Adrenal gland (tissue), 12 donors: ENCODE measurements around the gene PRUNE1. TPM values are rescaled to one million over a fixed set of nuclear protein-coding genes. Genes with fewer than 3 reads are reported as not detected.

Experiments used
- DNase-seq, 7 donors: peaks; one replicate each; pipeline ENCODE4 v3.0.0-alpha.2; 2019 to 2020
- H3K27ac ChIP-seq, 5 donors: fragments of 200-600 bp; sonication (generic) in 4 of 5; 1 replicate in 3 of 5; 2 replicates in 2 of 5; pipeline versions ENCODE4 v1.5.1 to v1.8.0; 2016 to 2020; ENCODE audit warnings: mild to moderate bottlenecking in 1 of 5
- H3K27me3 ChIP-seq: fragments of 200-600 bp; 2 replicates; pipeline ENCODE4 v1.8.0; 2021
- H3K36me3 ChIP-seq, 2 donors: fragments of 200-600 bp; replicated peaks in 1 of 2; 1 replicate in 1 of 2; 2 replicates in 1 of 2; pipeline versions ENCODE4 v1.5.1 to v1.8.0; 2018 to 2022
- H3K4me1 ChIP-seq, 2 donors: fragments of 200-600 bp; replicated peaks in 1 of 2; 1 replicate in 1 of 2; 2 replicates in 1 of 2; pipeline versions ENCODE4 v1.5.1 to v1.8.0; 2018 to 2021
- H3K4me3 ChIP-seq, 4 donors: fragments of 200-600 bp; sonication (generic) in 3 of 4; one replicate each; pipeline ENCODE4 v1.5.1; 2016 to 2018
- H3K9me3 ChIP-seq, 3 donors: fragments of 200-600 bp; sonication (generic) in 1 of 3; replicated peaks in 1 of 3; 1 replicate in 2 of 3; 2 replicates in 1 of 3; pipeline versions ENCODE4 v1.5.1 to v1.8.0; 2016 to 2021
- CTCF ChIP-seq, 6 experiments: fragments of 450-650 bp in 4 of 6; fragments of 200-600 bp in 2 of 6; sonication (generic) in 1 of 6; IDR thresholded peaks; 1 replicate in 5 of 6; 2 replicates in 1 of 6; pipeline versions ENCODE4 v1.5.1 to v1.8.0; 2016 to 2021; ENCODE audit warnings: antibody characterized with exemption in 6 of 6, mild to moderate bottlenecking in 2 of 6, moderate library complexity in 1 of 6
- POLR2A ChIP-seq, 2 donors: fragments of 450-650 bp; IDR thresholded peaks; one replicate each; pipeline ENCODE4 v1.6.1; 2017; ENCODE audit warnings: antibody characterized with exemption in 2 of 2, mild to moderate bottlenecking in 2 of 2, moderate library complexity in 1 of 2
- WGBS, 4 donors: extraction: QIAGEN DNeasy Blood & Tissue Kit in 2 of 4; methylation state at CpG; one replicate each; pipeline versions ENCODE4 v1.1.5 to v1.1.7; 2013 to 2017; 5-methylcytosine and 5-hydroxymethylcytosine counted together
- intact Hi-C, 2 donors: fragments of 100-400 bp; cut with DNase I; formaldehyde crosslinking; loops; one replicate each; pipeline versions ENCODE4 v1.14.1 to v1.15.0; 2022 to 2023
- polyA plus RNA-seq, 3 donors: library from polyadenylated mRNA; stranded (reverse); fragments of 200-250 nt in 2 of 3; fragments of 350-450 nt in 1 of 3; fragmentation: Illumina TruSeq in 1 of 3; extraction: RNeasy Lipid Tissue Mini Kit (QIAGEN cat#74804) in 1 of 3; gene quantifications; one replicate each; pipeline ENCODE4 v1.2.3, GENCODE V29; 2013 to 2014
- total RNA-seq, 9 donors: library from RNA; depleted of rRNA in 4 of 9; stranded (reverse); fragments of >200 nt in 4 of 9; fragments of 120-200 nt in 1 of 9; fragmentation: NEBNext Ultra II Directional in 1 of 9; extraction: Animal tissue kit (Norgen Biotek cat#: 25700) in 1 of 9; gene quantifications; one replicate each; pipeline versions ENCODE4 v1.1.0 to v1.2.4, GENCODE V29; 2013 to 2023
- donor health status: healthy with polysubstance abuse.
- donor health status: Bipolar disorder and iron deficiency.
- donor health status: DM: yes; HTN: yes; CAD: no.
- donor health status: DM: no; HTN: no; CAD: no.
- donor health status: DM: no; HTN: no; CAD: no.
- donor health status: DM: yes; HTN: yes; CAD: no.

Gene PRUNE1
- total and polyA plus RNA-seq, 12 donors, result 10.2 to 25.7 (median 16.4) TPM

DNA sequence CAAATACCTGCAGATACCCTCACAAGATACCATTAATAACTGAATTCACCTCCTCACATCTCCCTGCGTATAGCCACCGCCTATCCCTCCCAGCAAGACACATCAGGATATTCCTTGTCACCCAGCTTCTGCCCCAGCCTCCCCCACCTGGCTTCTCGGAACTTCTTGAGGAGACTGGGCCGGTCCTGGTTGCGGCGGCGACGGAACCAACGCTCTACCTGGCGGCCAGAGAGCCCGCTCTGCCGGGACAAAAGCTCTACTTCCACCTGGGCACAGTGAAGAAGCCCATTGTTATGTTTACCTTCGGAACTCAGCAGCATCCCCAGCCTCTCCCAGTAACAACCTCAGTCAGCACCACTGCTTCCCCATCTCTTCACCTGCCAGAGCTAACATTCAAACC, 40.3 kb upstream of the PRUNE1 start:
- H3K4me1 ChIP-seq, result peaks cover 34 to 40% of the 10 kb centered on the region in 2 donors
- H3K9me3 ChIP-seq, result no peaks in the 10 kb centered on the region
- H3K4me3 ChIP-seq, result no peak overlapping the region
- intact Hi-C loops, result no loop called here
- H3K27ac ChIP-seq, result peak overlapping the region in 1 of 5 donors; percentile 54
- DNase-seq, result peak in 1 of 7 donors; percentile 11
- peaks cover 0 to 63% of the 10 kb centered on the region in 2 donors for H3K36me3 ChIP-seq
- TF ChIP-seq CTCF (IDR thresholded peaks at IDR 0.05), result no peak
- no peak for TF ChIP-seq POLR2A (IDR thresholded peaks at IDR 0.05)
- no peaks in the 10 kb centered on the region for H3K27me3 ChIP-seq
- WGBS, 4 donors, result 94 to 96% (median 95%) methylated on average over 13 of the region's 13 CpGs

GRCh38 chr1:150968491-150968890, 39.8 kb upstream of the PRUNE1 start:
- Histone ChIP-seq H3K27me3 (no peaks in the 10 kb centered on the region), H3K4me1 (peaks cover 40 to 42% of the 10 kb centered on the region in 2 donors), H3K9me3 (no peaks in the 10 kb centered on the region), H3K4me3 (no peak overlapping the region), H3K36me3 (peaks cover 0 to 57% of the 10 kb centered on the region in 2 donors), H3K27ac (peak overlapping the region in 2 of 5 donors; percentile 6 to 54)
- WGBS, 4 donors, result 76 to 91% (median 84%) methylated on average over 4 of the region's 4 CpGs
- intact Hi-C loops, result no loop called here
- peak in 1 of 7 donors; percentile 15 for DNase-seq
- no peak for TF ChIP-seq CTCF (IDR thresholded peaks at IDR 0.05)
- no peak for TF ChIP-seq POLR2A (IDR thresholded peaks at IDR 0.05)

DNA sequence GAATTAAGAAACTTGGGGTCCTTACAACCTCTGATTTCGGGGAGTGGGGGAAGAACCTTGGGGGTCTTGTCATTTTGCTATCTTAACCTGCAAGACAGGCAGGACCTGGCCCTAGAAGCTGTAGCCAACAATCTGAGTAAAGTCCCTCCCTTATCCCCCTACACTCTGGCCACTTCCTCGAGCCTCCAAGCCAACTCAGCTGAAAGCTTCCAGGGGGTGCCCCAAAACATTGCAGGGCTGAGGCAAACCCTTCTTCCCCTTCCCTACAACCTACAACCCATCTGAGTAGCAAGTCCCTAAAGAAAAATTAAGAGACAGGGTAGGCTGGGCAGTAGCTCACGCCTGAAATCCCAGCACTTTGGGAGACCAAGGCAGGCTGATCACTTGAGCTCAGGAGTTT, 38.6 kb upstream of the PRUNE1 start:
- H3K27ac ChIP-seq, result peak overlapping the region in 2 of 5 donors; percentile 60 to 94
- no peak overlapping the region for H3K4me3 ChIP-seq
- peaks cover 41 to 42% of the 10 kb centered on the region in 2 donors for H3K4me1 ChIP-seq
- DNase-seq, result peak in 1 of 7 donors; percentile 8
- 75 to 92% (median 79%) methylated on average over 2 to 3 of the region's 3 CpGs for WGBS, 4 donors
- TF ChIP-seq CTCF (IDR thresholded peaks at IDR 0.05) (no peak), POLR2A (IDR thresholded peaks at IDR 0.05) (no peak)
- intact Hi-C loops, result no loop called here
- no peaks in the 10 kb centered on the region for H3K27me3 ChIP-seq
- H3K9me3 ChIP-seq, result no peaks in the 10 kb centered on the region
- H3K36me3 ChIP-seq, result peaks cover 0 to 46% of the 10 kb centered on the region in 2 donors

DNA sequence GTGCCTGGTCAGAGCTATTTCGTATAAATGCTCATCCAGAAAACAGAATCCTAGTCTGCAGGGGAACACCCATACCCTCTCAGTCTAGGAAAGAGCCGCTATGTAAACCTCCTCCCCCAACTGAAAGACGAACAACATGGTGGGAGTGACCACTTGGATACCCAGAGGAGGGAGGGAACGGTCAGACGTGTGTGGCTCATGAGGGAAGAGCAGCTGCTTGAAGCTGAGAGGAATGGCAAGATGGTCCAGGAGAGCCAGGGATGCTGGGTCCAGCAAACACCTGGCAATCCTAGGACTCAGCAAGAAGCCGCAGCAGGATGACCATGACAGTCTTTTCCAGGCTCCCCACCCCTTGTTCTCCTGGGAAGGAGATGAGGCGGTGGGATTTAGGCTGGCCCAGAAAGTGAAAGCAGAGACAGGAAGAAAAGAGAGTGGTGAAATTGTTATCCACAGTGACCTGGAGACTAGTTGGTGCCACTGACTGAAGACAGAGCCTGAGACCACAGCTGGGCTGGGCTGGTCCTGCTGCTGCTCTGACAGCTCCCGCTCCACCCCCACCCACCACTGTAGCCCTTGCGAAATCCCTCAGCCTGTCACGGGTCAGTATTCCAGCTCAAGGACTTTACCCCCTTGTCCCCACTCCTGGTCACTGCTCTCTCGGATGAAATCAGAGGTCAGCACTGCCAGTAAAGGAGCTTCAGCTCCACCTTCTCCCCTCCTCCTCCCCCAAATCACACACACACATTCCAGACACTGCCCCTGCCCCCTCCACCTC, 37.3 kb upstream of the PRUNE1 start:
- no peaks in the 10 kb centered on the region for H3K27me3 ChIP-seq
- peak overlapping the region in 1 of 4 donors; percentile 100 for H3K4me3 ChIP-seq
- intact Hi-C loops, result no loop called here
- H3K36me3 ChIP-seq, result peaks cover 0 to 32% of the 10 kb centered on the region in 2 donors
- H3K9me3 ChIP-seq, result no peaks in the 10 kb centered on the region
- peak; percentile 90 to 97 (median 97) for DNase-seq
- 21 to 33% (median 25%) methylated on average over 10 to 11 of the region's 11 CpGs for WGBS, 4 donors
- H3K27ac ChIP-seq, result peak overlapping the region; percentile 87 to 98 (median 94)
- no peak for TF ChIP-seq CTCF (IDR thresholded peaks at IDR 0.05)
- TF ChIP-seq POLR2A (IDR thresholded peaks at IDR 0.05), result peak in 1 of 2 donors; percentile 83
- H3K4me1 ChIP-seq, result peaks cover 41 to 47% of the 10 kb centered on the region in 2 donors
